ENCODE data around the gene EEF1G.

- TF ChIP-seq CTCF (IDR thresholded peaks at IDR 0.05) (peak in 2 of 4 donors; percentile 9 to 11), POLR2A (IDR thresholded peaks at IDR 0.05) (no peak)
Observed at GRCh38 chr11:62602141-62603071, 28.7 kb upstream of the EEF1G start.
